Uterus (tissue), 2 donors: ENCODE measurements around the gene USP46.

Source experiments
- CTCF ChIP-seq, 4 experiments: fragments of 200-600 bp in 2 of 4; fragments of 450-650 bp in 2 of 4; sonication (generic) in 2 of 4; IDR thresholded peaks; one replicate each; pipeline ENCODE4 v1.5.1; 2016 to 2019; ENCODE audit warnings: antibody characterized with exemption in 4 of 4, mild to moderate bottlenecking in 2 of 4, moderate library complexity in 1 of 4
- POLR2A ChIP-seq, 2 donors: fragments of 450-650 bp; IDR thresholded peaks; one replicate each; pipeline ENCODE4 v1.6.1; 2016; ENCODE audit warnings: antibody characterized with exemption in 2 of 2, mild to moderate bottlenecking in 1 of 2, moderate library complexity in 1 of 2

DNA sequence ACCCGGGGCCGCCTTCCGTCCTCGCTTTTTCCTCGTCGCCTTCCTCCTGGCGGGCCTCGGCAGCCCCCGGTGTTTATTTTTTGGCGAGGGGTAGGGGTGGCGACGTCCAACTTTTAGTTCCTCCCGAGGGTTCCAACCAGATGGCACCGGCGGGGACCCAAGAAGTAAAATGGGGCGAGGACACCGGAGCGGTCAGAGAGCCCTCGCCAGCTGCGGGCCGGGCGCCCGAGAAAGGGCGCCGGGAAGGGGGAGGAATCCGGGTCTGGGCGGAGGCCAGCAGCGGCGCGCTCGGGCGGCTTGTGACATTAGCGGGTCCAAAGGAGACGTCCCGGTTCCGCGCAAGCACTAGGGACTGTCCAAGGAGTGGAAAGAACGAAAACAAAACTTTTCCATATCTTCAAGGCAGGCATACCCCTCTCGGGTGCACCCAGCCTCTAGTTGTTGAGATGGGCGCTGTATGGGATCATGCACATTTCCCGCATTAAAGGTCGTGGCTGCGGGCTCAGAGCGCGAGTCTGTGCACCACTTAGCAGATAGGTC lies 691 bp upstream of the USP46 start:
- no peak for TF ChIP-seq CTCF (IDR thresholded peaks at IDR 0.05)
- no peak for TF ChIP-seq POLR2A (IDR thresholded peaks at IDR 0.05)
